ENCODE results near the gene CHMP2A. TPM values are rescaled to one million over a fixed set of nuclear protein-coding genes. Genes with fewer than 3 reads are reported as not detected.

The CHMP2A gene
- total RNA-seq, 1 experiment from 2014 or later, result 109 TPM

- no peaks in the 10 kb centered on the region for H3K9me3 Mint-ChIP-seq
- H3K27ac Mint-ChIP-seq, result peak overlapping the region; percentile 65
- POLR2A ChIA-PET, result no interaction called here
- TF ChIP-seq CREB1 (CRISPR knock-in tag; IDR thresholded peaks at IDR 0.05), result no peak
- no peak for TF ChIP-seq ZNF423 (CRISPR knock-in tag; IDR thresholded peaks at IDR 0.05)
- no peak for TF ChIP-seq SMAD4 (CRISPR knock-in tag; IDR thresholded peaks at IDR 0.05)
- no peak for TF ChIP-seq ATF3 (CRISPR knock-in tag; conservative IDR thresholded peaks at IDR 0.05)
- TF ChIP-seq TEAD4 (CRISPR knock-in tag; IDR thresholded peaks at IDR 0.05), result no peak
- no peak for TF ChIP-seq MAX (CRISPR knock-in tag; IDR thresholded peaks at IDR 0.05)
- no peak for TF ChIP-seq ESRRA (CRISPR knock-in tag; IDR thresholded peaks at IDR 0.05; ENCODE audit: borderline replicate concordance)
- no peak for TF ChIP-seq IRF1 (CRISPR knock-in tag; IDR thresholded peaks at IDR 0.05)
- TF ChIP-seq JAZF1 (CRISPR knock-in tag; IDR thresholded peaks at IDR 0.05), result no peak
- no peak for TF ChIP-seq NR1H2 (CRISPR knock-in tag; IDR thresholded peaks at IDR 0.05)
- H3K4me1 Mint-ChIP-seq, result peaks cover 34% of the 10 kb centered on the region
- DNase-seq (ENCODE audit: low spot score), result no peak
- CTCF ChIA-PET, result interaction anchor here (1.9 to 6.5 kb wide), 3 partner anchors 30 to 168 kb away, joined by 7 to 60 read pairs (median 33); partner anchors contain the start of gene TRIM28
- H3K4me3 Mint-ChIP-seq, result peak overlapping the region; percentile 75
- ATAC-seq, result no peak
- H3K27me3 Mint-ChIP-seq (ENCODE audit: low read depth), result peaks cover 6% of the 10 kb centered on the region
- H3K36me3 Mint-ChIP-seq, result peaks cover 5% of the 10 kb centered on the region
Observed at GRCh38 chr19:58515259-58515658, 39.6 kb downstream of the CHMP2A start.

- peaks cover 29% of the 10 kb centered on the region for H3K4me1 Mint-ChIP-seq
- peaks cover 12% of the 10 kb centered on the region for H3K27me3 Mint-ChIP-seq (ENCODE audit: low read depth)
- peaks cover 5% of the 10 kb centered on the region for H3K36me3 Mint-ChIP-seq
- H3K27ac Mint-ChIP-seq, result peak overlapping the region; percentile 57; the same call in 1 of the 2 replicates
- ChIA-PET CTCF (interaction anchor here (0.6 to 2.7 kb wide), 31 partner anchors 8 to 286 kb away, joined by 3 to 33 read pairs (median 6); partner anchors contain the start of genes CHMP2A, TRIM28, UBE2M and ZNF324B), POLR2A (interaction anchor here (1.7 kb wide), 1 partner anchor 29 kb away, joined by 8 read pairs; the partner anchor contains the start of gene TRIM28)
- no peak for ATAC-seq
- no peaks in the 10 kb centered on the region for H3K9me3 Mint-ChIP-seq
- DNase-seq (ENCODE audit: low spot score), result no peak
- peak overlapping the region; percentile 75 for H3K4me3 Mint-ChIP-seq
- TF ChIP-seq SOX15 (CRISPR knock-in tag; IDR thresholded peaks at IDR 0.05) (no peak), ETV6 (CRISPR knock-in tag; IDR thresholded peaks at IDR 0.05) (no peak), CREB1 (CRISPR knock-in tag; IDR thresholded peaks at IDR 0.05) (no peak), FOXP1 (CRISPR knock-in tag; IDR thresholded peaks at IDR 0.05; ENCODE audit: borderline replicate concordance) (no peak), NR2C2 (CRISPR knock-in tag; IDR thresholded peaks at IDR 0.05) (no peak), ZNF219 (CRISPR knock-in tag; IDR thresholded peaks at IDR 0.05; ENCODE audit: borderline replicate concordance) (no peak), RELA (CRISPR knock-in tag; IDR thresholded peaks at IDR 0.05; ENCODE audit: borderline replicate concordance) (no peak), CBFB (CRISPR knock-in tag; IDR thresholded peaks at IDR 0.05; ENCODE audit: low read depth) (no peak), ELF4 (CRISPR knock-in tag; IDR thresholded peaks at IDR 0.05; ENCODE audit: low read depth) (no peak), ESRRA (CRISPR knock-in tag; IDR thresholded peaks at IDR 0.05; ENCODE audit: borderline replicate concordance) (no peak), AR (CRISPR knock-in tag; IDR thresholded peaks at IDR 0.05) (no peak), ZNF121 (CRISPR knock-in tag; IDR thresholded peaks at IDR 0.05) (no peak), TP53 (CRISPR knock-in tag; IDR thresholded peaks at IDR 0.05) (no peak), ZNF263 (CRISPR knock-in tag; IDR thresholded peaks at IDR 0.05; ENCODE audit: low read depth) (no peak), MAX (CRISPR knock-in tag; IDR thresholded peaks at IDR 0.05) (no peak), ZNF512 (CRISPR knock-in tag; IDR thresholded peaks at IDR 0.05; ENCODE audit: borderline replicate concordance) (no peak)
Observed at GRCh38 chr19:58514564-58515022, 40.3 kb downstream of the CHMP2A start.
